K562 treated with DMSO at 1 percent for 48 hours (cell line): Measurements from ENCODE around the gene C4BPB. TPM values are rescaled to one million over a fixed set of nuclear protein-coding genes. Genes with fewer than 3 reads are reported as not detected.

Source experiments
- total RNA-seq: library from RNA; unstranded; fragments of 300-600 nt; gene quantifications from 2 replicates; pipeline ENCODE4 v1.2.3, GENCODE V29; 2022; ENCODE audit warnings: low replicate concordance; ENCODE audit errors: extremely low read depth

The C4BPB gene
- total RNA-seq, result not detected in 2 replicates

GRCh38 chr1:207088701-207089626 is at the start of gene C4BPB:
TSS of gene C4BPB (plus strand) at chr1:207088860. CDS start at chr1:207089532, 672 bp downstream.

GRCh38 chr1:207051191-207051943 is 37.3 kb upstream of the C4BPB start, which contains the start of gene YOD1:
TSS of gene YOD1 (minus strand) at chr1:207051208. CDS start at chr1:207051030, 178 bp downstream.

GRCh38 chr1:207052911-207053769 is 35.5 kb upstream of the C4BPB start, which contains the start of gene PFKFB2:
TSS of gene PFKFB2 (plus strand) at chr1:207053275. CDS start at chr1:207054718, 1,443 bp downstream.

GRCh38 chr1:207103892-207104373 is 15.3 kb downstream of the C4BPB start, which contains the start of gene C4BPA:
TSS of gene C4BPA (plus strand) at chr1:207104233. CDS start at chr1:207113026, 8,793 bp downstream.

Other genes with a start within 250 kb of the C4BPB start
- not detected in 2 replicates for gene IL20, start 223.2 kb upstream of the C4BPB start, total RNA-seq
- gene IL24, start 191.4 kb upstream of the C4BPB start, total RNA-seq, result not detected in 2 replicates
- gene FCMR, start 166.9 kb upstream of the C4BPB start, total RNA-seq, result not detected in 2 replicates
- not detected in 2 replicates for gene PIGR, start 142.4 kb upstream of the C4BPB start, total RNA-seq
- not detected in 2 replicates for gene FCAMR, start 118.4 kb upstream of the C4BPB start, total RNA-seq
- gene C1orf116, start 56.1 kb upstream of the C4BPB start, total RNA-seq, result not detected in 2 replicates
- not detected in 2 replicates for gene YOD1, start 37.7 kb upstream of the C4BPB start, total RNA-seq
- not detected in 2 replicates for gene PFKFB2, start 35.6 kb upstream of the C4BPB start, total RNA-seq
- gene C4BPA, start 15.4 kb downstream of the C4BPB start, total RNA-seq, result not detected in 2 replicates
- not detected in 2 replicates for gene CD55, start 232.8 kb downstream of the C4BPB start, total RNA-seq